Erythroblast (primary cell): ENCODE results near the gene MGME1.

Experiments
- DNase-seq, 2 experiments: peaks; one replicate each; lab custom pipeline; 2025; lab: John Stamatoyannopoulos, UW
- GATA1 ChIP-seq: IDR thresholded peaks from 2 replicates; pipeline ENCODE4 v1.6.1; 2011; ENCODE audit warnings: low read depth, mild to moderate bottlenecking, control low read depth, low read length, moderate library complexity
- POLR2A ChIP-seq: IDR thresholded peaks from 2 replicates; pipeline ENCODE4 v1.6.1; 2011; ENCODE audit warnings: mild to moderate bottlenecking, low read length

Gene MGME1

GRCh38 chr20:17935761-17936160 is 33.1 kb upstream of the MGME1 start:
- DNase-seq: peak in 1 of 2 experiments; percentile 10
- TF ChIP-seq GATA1: no peak
- no peak for TF ChIP-seq POLR2A

DNA sequence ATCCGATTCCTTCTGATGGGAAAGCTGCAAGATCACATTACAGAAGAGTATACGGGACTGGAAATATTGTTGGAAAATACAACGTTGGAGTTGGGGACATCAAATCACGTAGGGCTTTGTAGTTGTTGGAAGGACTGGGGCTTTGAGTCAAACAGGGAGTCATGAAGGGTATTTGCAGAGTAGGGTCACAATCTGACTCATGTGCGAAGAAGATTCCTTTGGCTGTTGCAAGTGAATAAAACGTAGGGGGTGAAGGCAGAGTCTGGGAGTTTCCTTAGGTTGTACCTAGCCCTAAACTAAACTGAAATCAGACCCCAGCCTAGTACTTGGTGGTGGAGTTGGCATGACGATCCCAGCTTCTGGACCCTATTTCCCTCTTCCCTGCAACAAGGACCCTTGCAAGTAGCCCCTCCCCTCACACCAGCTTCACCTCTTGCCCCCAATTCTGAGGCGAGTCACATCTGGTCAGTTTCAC is 32.5 kb upstream of the MGME1 start:
- no peak for DNase-seq
- TF ChIP-seq POLR2A: no peak
- TF ChIP-seq GATA1: no peak

DNA sequence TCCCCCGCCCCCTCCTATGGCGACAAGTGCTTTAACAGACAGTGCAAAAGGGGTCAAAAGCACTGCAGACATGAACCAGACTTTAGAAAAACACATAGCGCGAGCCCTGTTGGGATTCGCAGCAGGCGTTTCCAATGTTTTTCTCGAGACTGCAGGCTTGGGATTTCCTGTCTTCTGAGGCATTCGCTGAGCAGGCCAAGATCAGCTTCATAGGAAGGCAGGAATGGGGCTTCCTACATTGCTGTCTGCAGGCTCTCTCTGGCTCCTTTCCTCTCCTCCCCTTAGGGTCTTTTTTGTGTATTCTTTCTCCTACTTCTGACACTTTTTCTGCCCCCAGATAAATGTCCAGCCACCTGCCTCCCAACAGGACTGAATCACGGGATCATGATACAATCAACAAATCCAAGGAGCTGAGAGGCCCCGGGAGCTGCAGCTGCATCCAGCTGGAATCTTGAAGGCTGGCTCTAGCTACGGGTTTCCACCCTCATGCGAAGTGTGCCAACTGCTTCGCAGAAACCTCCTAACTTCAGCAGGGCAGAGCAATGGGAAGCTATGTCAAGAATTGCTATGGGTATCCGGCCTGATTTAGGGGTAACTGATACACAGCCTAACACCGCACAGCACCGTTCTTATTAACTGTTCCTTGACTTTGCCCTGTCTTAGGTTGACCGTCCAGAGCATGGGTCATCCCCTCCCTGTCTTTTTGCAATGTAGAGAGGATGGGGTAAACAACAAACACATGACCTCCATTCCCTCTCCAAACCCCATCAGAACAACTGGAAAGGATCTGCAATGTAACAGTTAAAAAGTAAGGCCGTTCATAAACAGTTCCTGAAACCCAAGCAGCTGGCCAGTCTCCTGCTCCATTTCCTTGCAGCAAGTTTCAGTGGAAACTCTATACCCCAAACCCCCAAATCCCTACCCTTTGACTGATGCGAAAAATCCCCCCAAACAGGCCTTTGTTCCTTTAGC is 31.8 kb upstream of the MGME1 start:
- TF ChIP-seq POLR2A (no peak), GATA1 (no peak)
- no peak for DNase-seq

DNA sequence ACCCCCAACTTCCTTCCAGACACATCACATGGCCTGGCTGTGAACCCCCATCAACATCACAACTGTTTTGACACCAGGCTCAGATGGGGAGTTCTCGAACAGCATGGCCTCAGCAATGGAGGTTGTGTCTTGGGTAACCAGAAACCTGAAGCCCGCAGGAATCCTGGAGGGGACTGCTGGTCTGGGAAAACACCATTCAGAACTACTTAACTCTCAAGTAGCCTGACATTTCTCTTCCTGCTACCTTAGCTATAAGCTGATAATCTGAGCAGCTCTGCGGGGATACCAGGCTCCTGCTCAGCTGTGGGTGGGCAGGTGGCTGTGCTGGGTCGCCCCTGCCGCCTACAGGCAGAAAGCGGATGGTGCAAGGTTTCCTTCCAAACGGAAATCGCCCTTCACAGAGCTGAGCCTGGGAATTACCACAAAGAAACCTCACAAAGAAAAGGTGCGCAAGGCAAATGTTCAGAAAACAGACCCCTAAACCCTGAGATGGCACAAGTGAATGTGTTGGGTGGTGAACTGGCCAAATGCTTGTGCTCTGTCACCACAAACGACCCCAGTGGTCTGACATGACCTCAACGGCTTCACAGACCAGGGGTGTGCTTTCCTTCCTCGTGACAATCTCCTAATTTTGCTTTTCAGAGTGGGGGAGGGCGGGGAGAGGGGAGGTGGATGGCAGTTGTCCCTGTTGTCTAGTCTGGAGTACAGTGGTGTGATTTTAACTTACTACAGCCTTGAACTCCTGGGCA is 29.8 kb upstream of the MGME1 start:
- peak; percentile 64 to 70 for DNase-seq
- TF ChIP-seq GATA1 (no peak), POLR2A (peak; percentile 1)

GRCh38 chr20:17939622-17940223 is 29.1 kb upstream of the MGME1 start:
- no peak for TF ChIP-seq POLR2A
- no peak for TF ChIP-seq GATA1
- DNase-seq: peak in 1 of 2 experiments; percentile 22

- DNase-seq: peak in 1 of 2 experiments; percentile 25
- no peak for TF ChIP-seq POLR2A
- no peak for TF ChIP-seq GATA1
Measured at GRCh38 chr20:17940224-17940971, 28.4 kb upstream of the MGME1 start.

DNA sequence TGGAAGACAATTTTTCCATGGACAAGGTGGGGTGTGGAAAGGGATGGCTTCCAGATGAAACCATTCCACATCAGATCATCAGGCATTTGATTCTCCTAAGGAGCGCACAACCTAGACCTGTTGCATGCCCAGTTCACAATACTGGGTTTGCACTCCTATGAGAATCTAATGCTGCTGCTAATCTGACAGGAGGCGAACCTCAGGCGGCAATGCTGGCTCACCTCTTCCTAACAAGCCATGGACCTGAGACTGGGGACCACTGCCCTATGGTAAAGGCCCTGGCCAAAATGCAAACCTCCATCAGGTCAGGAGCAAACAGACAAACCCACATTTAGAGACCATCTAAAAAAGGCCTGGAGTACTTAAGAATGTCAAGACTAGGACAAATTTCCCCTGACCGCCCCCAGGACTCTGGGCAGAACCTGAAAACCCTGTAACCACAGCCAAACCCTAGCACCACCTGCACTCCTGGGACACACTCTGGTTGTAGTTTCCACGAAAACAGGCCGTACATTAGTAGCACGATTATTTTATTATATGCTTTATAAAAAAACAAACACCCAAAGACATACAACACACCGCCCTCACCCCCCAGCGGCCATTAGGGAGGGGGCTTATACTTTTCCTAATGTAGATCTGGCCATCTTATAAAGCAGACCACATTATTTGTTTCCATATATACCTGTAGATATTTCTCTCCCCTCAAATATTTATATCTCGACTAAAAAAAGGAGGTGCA is 27.6 kb upstream of the MGME1 start:
- no peak for TF ChIP-seq GATA1
- TF ChIP-seq POLR2A: no peak
- no peak for DNase-seq

DNA sequence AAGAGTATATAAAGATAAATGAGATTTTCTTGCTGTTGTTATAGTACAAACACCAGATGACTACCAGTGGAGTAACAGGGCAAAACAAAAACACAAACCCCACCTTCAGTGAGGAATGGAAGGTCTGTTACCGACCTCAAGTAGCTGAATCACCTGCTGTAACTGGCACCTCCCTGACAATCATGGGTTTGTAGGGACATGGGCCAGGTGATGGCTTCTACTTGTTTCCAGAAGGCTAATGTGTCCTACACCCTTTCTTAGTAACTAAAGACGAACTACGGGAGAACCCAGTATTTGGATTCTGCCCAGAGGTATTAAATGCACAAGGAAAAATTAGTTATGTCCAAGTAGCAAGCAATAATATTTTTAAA is 27.0 kb upstream of the MGME1 start:
- no peak for TF ChIP-seq GATA1
- no peak for TF ChIP-seq POLR2A
- DNase-seq: no peak

DNA sequence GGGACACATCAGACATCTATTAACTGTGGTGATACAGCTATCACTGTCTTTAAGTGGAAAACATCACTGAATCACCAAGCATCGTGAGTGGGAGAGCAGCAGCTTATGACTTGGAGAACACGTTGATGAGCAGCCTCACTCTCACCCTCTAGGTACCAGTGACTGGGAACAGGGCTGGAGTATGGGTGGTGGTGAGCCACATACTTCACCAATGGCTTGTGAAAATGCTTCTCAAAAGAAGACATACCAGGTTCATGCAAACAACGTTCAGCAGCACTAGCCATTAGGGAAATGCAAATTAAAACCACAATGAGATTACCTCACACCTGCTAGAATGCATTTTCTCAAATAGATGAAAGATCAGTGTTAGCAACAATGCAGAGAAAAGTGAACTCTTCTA is 25.5 kb upstream of the MGME1 start:
- no peak for DNase-seq
- TF ChIP-seq GATA1: no peak
- no peak for TF ChIP-seq POLR2A

DNA sequence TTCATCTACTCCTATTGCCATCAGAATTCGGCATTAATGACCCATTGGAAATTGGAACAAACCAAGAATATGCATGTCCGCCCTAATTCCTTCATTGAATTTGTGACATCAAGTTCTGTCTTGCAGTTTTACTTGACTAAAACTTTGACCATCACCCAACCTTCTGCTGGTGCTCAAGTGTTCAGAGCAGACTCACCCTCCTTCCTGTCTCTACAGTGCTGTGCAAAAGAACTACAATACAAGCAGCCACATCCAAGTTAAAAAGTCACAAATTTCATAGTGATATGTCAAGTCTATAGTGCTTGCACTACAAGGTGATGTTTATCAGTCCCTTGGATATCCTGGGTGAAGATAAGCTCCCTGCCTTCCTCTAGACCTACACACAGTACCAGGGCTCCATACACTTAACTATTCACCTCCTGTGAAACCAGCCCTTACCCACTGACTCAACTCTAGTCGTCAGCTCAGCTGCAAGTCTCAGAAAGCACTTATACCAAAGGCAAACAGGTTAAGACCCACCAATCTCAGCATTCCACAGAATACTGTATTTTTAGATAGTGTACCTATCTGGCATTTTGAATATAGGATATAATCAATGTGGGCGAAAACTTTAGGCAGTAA is 23.9 kb upstream of the MGME1 start:
- no peak for DNase-seq
- no peak for TF ChIP-seq POLR2A
- no peak for TF ChIP-seq GATA1

GRCh38 chr20:17946040-17946439 is 22.8 kb upstream of the MGME1 start:
- TF ChIP-seq POLR2A: no peak
- DNase-seq: no peak

- no peak for DNase-seq
- no peak for TF ChIP-seq GATA1
- TF ChIP-seq POLR2A: no peak
Measured at GRCh38 chr20:17946572-17947473, 22.0 kb upstream of the MGME1 start.

DNA sequence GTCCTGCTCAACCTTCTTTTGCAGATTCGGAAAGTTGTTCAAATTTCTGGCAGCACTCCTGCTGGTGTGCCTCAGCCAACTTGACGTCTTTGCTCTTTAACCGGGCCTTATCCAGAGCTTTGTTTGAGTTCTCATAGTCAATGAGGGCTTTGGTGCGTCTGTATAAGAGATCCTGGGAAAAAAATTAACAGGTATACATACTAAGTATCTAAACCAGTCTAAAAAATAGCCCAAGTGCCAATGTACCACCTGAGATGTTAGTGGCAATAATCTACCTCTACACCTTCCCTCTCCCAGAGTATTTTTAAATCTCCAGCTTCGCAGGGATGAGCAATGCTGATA is 21.4 kb upstream of the MGME1 start:
- TF ChIP-seq GATA1 (no peak), POLR2A (no peak)
- no peak for DNase-seq
